Endothelial cell of umbilical vein (primary cell): ENCODE measurements around the gene PFKFB3.

Experiments used
- CTCF ChIP-seq, 2 donors: IDR thresholded peaks; 1 replicate in 1 of 2; 2 replicates in 1 of 2; pipeline ENCODE4 v1.5.1; 2011; ENCODE audit warnings: low read length in 2 of 2, mild to moderate bottlenecking in 2 of 2, moderate library complexity in 2 of 2, control low read depth in 1 of 2, inconsistent platforms in 1 of 2, low read depth in 1 of 2; ENCODE audit not compliant: insufficient read depth in 1 of 2; ENCODE audit errors: extremely low read depth in 1 of 2
- EZH2 ChIP-seq: IDR thresholded peaks from 2 replicates; pipeline ENCODE4 v1.6.1; 2012; ENCODE audit warnings: borderline replicate concordance, low read depth, mild to moderate bottlenecking, moderate library complexity, low read length, inconsistent platforms; ENCODE audit not compliant: severe bottlenecking
- MYC ChIP-seq: IDR thresholded peaks from one replicate; pipeline ENCODE4 v1.6.1; 2011; ENCODE audit warnings: mild to moderate bottlenecking, low read depth, low read length
- POLR2A ChIP-seq: IDR thresholded peaks from 2 replicates; pipeline ENCODE4 v1.6.1; 2012; ENCODE audit warnings: low read depth, mild to moderate bottlenecking, control low read depth, low read length
- POLR2AphosphoS5 ChIP-seq: IDR thresholded peaks from 2 replicates; pipeline ENCODE4 v1.6.1; 2012; ENCODE audit warnings: low read depth, mild to moderate bottlenecking, control low read depth, low read length, moderate library complexity; ENCODE audit not compliant: insufficient read depth

- TF ChIP-seq CTCF (IDR thresholded peaks at IDR 0.05; ENCODE audit: extremely low read depth in 1 of 2, insufficient read depth in 1 of 2, low read depth in 1 of 2, low read length in 2 of 2) (no peak), POLR2AphosphoS5 (no peak), MYC (no peak), POLR2A (no peak), EZH2 (no peak)
Measured at GRCh38 chr10:6168084-6168483, 34.6 kb upstream of the PFKFB3 start.
